ENCODE measurements around the gene ZNF723.
"Not testable (repeated sequence)": the region's sequence is repeated elsewhere in the genome, so short reads cannot be mapped to it uniquely, and the experiment has no call there.

Gene ZNF723

GRCh38 chr19:22814124-22814523, 18.0 kb upstream of the ZNF723 start:
- TF ChIP-seq CTCF (IDR thresholded peaks at IDR 0.05; ENCODE audit: control extremely low read depth, extremely low read depth, low read depth, missing control alignments) = no peak
- CTCF ChIA-PET = no interaction called here
- DNase-seq (ENCODE audit: extremely low spot score) = no peak
- POLR2A ChIA-PET = no interaction called here

DNA sequence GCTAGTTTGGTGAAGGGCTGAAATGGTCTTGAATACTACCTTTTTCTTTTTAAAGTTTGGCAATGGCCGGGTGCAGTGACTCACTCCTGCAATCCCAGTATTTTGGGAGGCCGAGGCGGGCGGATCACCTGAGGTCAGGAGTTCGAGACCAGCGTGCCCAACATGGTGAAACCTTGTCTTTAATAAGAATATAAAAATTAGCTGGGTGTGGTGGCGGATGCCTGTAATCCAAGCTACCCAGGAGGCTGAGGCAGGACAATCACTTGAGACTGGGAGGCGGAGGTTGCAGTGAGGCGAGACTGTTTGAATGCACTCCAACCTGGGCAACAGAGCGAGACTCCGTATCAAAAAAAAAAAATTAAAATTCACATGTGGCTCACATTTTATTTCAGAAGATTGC, 880 bp upstream of the ZNF723 start:
- CTCF ChIA-PET = no interaction called here
- POLR2A ChIA-PET = no interaction called here
- TF ChIP-seq CTCF (IDR thresholded peaks at IDR 0.05; ENCODE audit: control extremely low read depth, extremely low read depth, low read depth, missing control alignments) = no peak
- DNase-seq (ENCODE audit: extremely low spot score) = no peak

- DNase-seq (ENCODE audit: extremely low spot score); POLR2A ChIA-PET; CTCF ChIA-PET: not testable (repeated sequence)
Measured at GRCh38 chr19:22857713-22858320, 25.7 kb downstream of the ZNF723 start.

DNA sequence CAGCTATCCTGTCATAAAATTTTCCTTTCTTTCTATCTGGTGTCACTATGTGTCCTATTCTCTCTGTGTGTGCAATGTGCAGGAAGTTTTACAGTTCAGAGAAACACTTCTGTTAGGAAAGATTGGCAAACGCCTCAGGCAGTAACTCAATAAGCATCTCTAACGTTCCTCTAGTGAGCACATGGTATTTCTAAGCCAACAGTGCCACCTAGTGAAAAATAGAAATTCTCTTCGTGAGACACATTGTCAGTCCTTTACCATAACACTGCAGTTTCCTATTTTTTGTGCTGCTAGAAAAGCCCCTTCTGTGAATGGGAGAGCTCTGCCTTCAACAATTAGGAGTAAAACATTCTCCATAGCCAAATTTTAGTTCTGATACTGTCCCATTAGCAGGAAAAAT, 50.7 kb downstream of the ZNF723 start:
- no peak for DNase-seq (ENCODE audit: extremely low spot score)
- ChIA-PET CTCF (no interaction called here), POLR2A (no interaction called here)
- peak; percentile 18 for TF ChIP-seq CTCF (IDR thresholded peaks at IDR 0.05; ENCODE audit: control extremely low read depth, extremely low read depth, low read depth, missing control alignments)

- ChIA-PET CTCF (no interaction called here), POLR2A (no interaction called here)
- no peak for DNase-seq (ENCODE audit: extremely low spot score)
Measured at GRCh38 chr19:22893855-22894270, 61.8 kb downstream of the ZNF723 start.

GRCh38 chr19:22901431-22902130, 69.5 kb downstream of the ZNF723 start:
- ChIA-PET POLR2A (no interaction called here), CTCF (no interaction called here)
- TF ChIP-seq CTCF (IDR thresholded peaks at IDR 0.05; ENCODE audit: control extremely low read depth, extremely low read depth, low read depth, missing control alignments) = no peak
- DNase-seq (ENCODE audit: extremely low spot score) = no peak

More at GRCh38 chr19:22893855-22894270, 61.8 kb downstream of the ZNF723 start:
- no peak for TF ChIP-seq CTCF (IDR thresholded peaks at IDR 0.05; ENCODE audit: control extremely low read depth, extremely low read depth, low read depth, missing control alignments)

Measured in GM10248 (cell line).